ENCODE data around the gene PLCH2.
A peak's percentile ranks its signal among the peaks of the same experiment; 100 is the strongest.

Gene PLCH2

DNA sequence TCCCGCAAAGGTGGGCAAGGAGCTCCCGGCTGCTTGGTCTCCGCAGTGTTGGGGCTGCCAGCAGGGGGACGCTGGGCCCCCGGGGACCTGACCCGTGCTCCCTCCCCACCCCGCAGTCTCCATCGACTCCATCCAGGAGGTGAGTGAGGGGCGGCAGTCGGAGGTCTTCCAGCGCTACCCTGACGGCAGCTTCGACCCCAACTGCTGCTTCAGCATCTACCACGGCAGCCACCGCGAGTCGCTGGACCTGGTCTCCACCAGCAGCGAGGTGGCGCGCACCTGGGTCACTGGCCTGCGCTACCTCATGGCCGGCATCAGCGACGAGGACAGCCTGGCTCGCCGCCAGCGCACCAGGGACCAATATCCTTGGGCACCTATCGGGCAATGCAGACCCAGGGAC lies 3.5 kb downstream of the PLCH2 start:
- no peak overlapping the region for H2AFZ ChIP-seq (ENCODE audit: low read depth)
- H3K27me3 ChIP-seq (ENCODE audit: insufficient read depth, low read depth): peaks cover 65% of the 10 kb centered on the region
- peak overlapping the region; percentile 5; the same call in 1 of the 2 replicates for H3K4me2 ChIP-seq
- H3K79me2 ChIP-seq (ENCODE audit: insufficient read depth, low read depth): no peaks in the 10 kb centered on the region
- no peaks in the 10 kb centered on the region for H3K36me3 ChIP-seq (ENCODE audit: insufficient read depth)
- no peak overlapping the region for H3K27ac ChIP-seq
- peaks cover 20% of the 10 kb centered on the region for H3K4me1 ChIP-seq (ENCODE audit: low read depth, poor library complexity, severe bottlenecking)
- H3K9ac ChIP-seq: no peak overlapping the region
- TF ChIP-seq, protein P1, sequence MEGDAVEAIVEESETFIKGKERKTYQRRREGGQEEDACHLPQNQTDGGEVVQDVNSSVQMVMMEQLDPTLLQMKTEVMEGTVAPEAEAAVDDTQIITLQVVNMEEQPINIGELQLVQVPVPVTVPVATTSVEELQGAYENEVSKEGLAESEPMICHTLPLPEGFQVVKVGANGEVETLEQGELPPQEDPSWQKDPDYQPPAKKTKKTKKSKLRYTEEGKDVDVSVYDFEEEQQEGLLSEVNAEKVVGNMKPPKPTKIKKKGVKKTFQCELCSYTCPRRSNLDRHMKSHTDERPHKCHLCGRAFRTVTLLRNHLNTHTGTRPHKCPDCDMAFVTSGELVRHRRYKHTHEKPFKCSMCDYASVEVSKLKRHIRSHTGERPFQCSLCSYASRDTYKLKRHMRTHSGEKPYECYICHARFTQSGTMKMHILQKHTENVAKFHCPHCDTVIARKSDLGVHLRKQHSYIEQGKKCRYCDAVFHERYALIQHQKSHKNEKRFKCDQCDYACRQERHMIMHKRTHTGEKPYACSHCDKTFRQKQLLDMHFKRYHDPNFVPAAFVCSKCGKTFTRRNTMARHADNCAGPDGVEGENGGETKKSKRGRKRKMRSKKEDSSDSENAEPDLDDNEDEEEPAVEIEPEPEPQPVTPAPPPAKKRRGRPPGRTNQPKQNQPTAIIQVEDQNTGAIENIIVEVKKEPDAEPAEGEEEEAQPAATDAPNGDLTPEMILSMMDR (conservative IDR thresholded peaks at IDR 0.05; ENCODE audit: low read depth, low read length): no peak
- H3K4me3 ChIP-seq (IDR thresholded peaks at IDR 0.05; ENCODE audit: insufficient read depth, low read depth, low read length): no peak overlapping the region
- H4K20me1 ChIP-seq (ENCODE audit: insufficient read depth): no peaks in the 10 kb centered on the region

DNA sequence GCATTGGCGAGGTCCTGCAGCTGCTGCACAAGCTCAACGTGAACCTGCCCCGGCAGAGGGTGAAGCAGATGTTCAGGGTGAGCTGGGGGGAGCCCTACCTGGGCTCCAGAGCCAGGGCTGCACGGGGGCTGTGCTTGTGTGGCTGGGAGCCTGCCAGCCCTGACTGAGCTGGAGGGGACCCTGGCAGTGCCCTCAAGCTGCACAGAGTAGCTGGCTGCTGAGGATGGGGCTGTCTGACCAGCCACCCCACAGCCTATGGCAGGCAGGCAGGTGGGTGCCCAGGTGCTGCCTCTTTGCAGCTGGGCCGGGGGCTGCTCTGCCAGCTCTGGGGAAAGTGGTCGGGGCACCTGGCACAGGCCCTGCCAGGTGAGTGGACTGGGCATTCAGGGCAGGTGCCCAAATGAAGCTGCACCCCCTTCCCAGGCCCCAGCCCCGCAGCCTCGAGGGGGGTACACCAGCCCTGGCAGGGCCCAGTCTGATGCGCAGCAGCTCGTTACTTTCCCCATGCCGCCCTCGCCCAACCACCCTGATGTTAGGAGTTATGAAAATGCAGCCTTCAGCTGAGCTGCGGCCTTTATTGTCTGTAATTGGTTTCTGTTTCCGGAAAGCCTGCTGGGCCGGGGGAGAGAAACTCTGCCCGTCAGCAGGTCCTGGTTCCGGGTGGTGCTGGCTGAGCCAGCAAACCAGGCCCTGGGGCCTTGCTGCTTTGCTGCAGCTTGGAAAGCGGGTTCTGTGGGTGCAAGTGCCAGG lies 4.3 kb downstream of the PLCH2 start:
- Histone ChIP-seq H3K4me3 (IDR thresholded peaks at IDR 0.05; ENCODE audit: insufficient read depth, low read depth, low read length) (no peak overlapping the region), H3K36me3 (ENCODE audit: insufficient read depth) (no peaks in the 10 kb centered on the region), H3K79me2 (ENCODE audit: insufficient read depth, low read depth) (no peaks in the 10 kb centered on the region), H3K27me3 (ENCODE audit: insufficient read depth, low read depth) (peaks cover 61% of the 10 kb centered on the region), H2AFZ (ENCODE audit: low read depth) (no peak overlapping the region), H4K20me1 (ENCODE audit: insufficient read depth) (no peaks in the 10 kb centered on the region), H3K27ac (no peak overlapping the region), H3K4me1 (ENCODE audit: low read depth, poor library complexity, severe bottlenecking) (peaks cover 20% of the 10 kb centered on the region), H3K9ac (no peak overlapping the region), H3K4me2 (peak overlapping the region; percentile 5; the same call in 1 of the 2 replicates)
- TF ChIP-seq, protein P1 (conservative IDR thresholded peaks at IDR 0.05; ENCODE audit: low read depth, low read length): no peak

DNA sequence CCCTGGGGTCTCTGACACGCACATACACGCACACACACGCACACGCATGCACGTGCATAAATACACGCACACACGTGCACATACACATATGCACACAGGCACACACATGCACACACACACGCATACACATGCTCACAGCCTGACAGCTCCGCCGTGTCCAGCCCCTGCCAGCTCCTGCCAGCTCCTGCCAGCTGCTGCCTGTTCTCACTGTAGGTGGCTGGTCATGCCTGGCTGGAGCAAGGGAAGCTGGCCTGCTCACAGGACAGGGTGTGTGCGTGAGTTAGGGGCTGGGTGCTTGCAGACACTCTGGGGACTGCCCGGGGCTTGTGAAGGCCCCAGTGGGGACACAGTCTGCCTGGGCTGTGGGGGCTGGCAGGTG lies 4.9 kb downstream of the PLCH2 start:
- Histone ChIP-seq H2AFZ (ENCODE audit: low read depth) (no peak overlapping the region), H3K9ac (no peak overlapping the region), H3K27me3 (ENCODE audit: insufficient read depth, low read depth) (peaks cover 60% of the 10 kb centered on the region), H3K27ac (no peak overlapping the region), H3K36me3 (ENCODE audit: insufficient read depth) (no peaks in the 10 kb centered on the region), H3K4me2 (peak overlapping the region; percentile 5; the same call in 1 of the 2 replicates), H3K4me3 (IDR thresholded peaks at IDR 0.05; ENCODE audit: insufficient read depth, low read depth, low read length) (no peak overlapping the region), H3K4me1 (ENCODE audit: low read depth, poor library complexity, severe bottlenecking) (peaks cover 20% of the 10 kb centered on the region), H4K20me1 (ENCODE audit: insufficient read depth) (no peaks in the 10 kb centered on the region), H3K79me2 (ENCODE audit: insufficient read depth, low read depth) (no peaks in the 10 kb centered on the region)
- TF ChIP-seq, protein P1 (conservative IDR thresholded peaks at IDR 0.05; ENCODE audit: low read depth, low read length): no peak

DNA sequence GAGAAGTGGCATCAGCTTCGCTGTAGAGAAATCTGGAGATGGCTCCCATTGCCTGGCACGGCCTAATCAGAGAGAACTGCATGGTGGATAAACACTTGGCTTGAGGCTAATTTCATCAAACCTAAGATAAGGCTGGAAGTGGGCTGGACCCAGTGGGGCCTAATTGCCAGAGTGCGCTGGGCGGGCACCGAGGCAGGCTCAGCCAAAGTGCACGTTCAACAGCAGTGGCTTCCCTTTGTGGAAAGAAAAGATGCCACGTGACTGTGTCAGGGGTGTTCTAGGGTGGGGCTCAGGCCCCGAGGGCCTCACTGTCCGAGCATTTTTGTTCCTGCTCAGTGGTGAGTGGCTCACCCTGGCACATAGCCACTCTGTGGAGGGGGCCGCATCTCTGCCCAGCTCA lies 5.8 kb downstream of the PLCH2 start:
- Histone ChIP-seq H3K4me2 (no peak overlapping the region), H3K36me3 (ENCODE audit: insufficient read depth) (no peaks in the 10 kb centered on the region), H3K4me1 (ENCODE audit: low read depth, poor library complexity, severe bottlenecking) (peaks cover 20% of the 10 kb centered on the region), H3K27ac (no peak overlapping the region), H2AFZ (ENCODE audit: low read depth) (no peak overlapping the region), H3K79me2 (ENCODE audit: insufficient read depth, low read depth) (no peaks in the 10 kb centered on the region), H3K9ac (no peak overlapping the region), H3K27me3 (ENCODE audit: insufficient read depth, low read depth) (peaks cover 60% of the 10 kb centered on the region), H3K4me3 (IDR thresholded peaks at IDR 0.05; ENCODE audit: insufficient read depth, low read depth, low read length) (no peak overlapping the region), H4K20me1 (ENCODE audit: insufficient read depth) (no peaks in the 10 kb centered on the region)
- TF ChIP-seq, protein P1 (conservative IDR thresholded peaks at IDR 0.05; ENCODE audit: low read depth, low read length): no peak

All from KMS-11 (cell line).